Osteocyte (in vitro differentiated cells): ENCODE results near the gene ALG12. TPM values are rescaled to one million over a fixed set of nuclear protein-coding genes. Genes with fewer than 3 reads are reported as not detected.

ENCODE experiments used
- DNase-seq: peaks from one replicate; pipeline ENCODE4 v3.0.0; 2021; ENCODE audit warnings: mixed read lengths; ENCODE audit not compliant: unreplicated experiment; ENCODE audit errors: extremely low spot score
- H3K27ac Mint-ChIP-seq: one replicate; pipeline ENCODE4 v1.8.0; 2021; ENCODE audit warnings: mild to moderate bottlenecking, mixed read lengths; ENCODE audit not compliant: unreplicated experiment
- H3K27me3 Mint-ChIP-seq: one replicate; pipeline ENCODE4 v1.8.0; 2021; ENCODE audit warnings: mixed read lengths; ENCODE audit not compliant: unreplicated experiment
- H3K36me3 Mint-ChIP-seq: one replicate; pipeline ENCODE4 v1.8.0; 2021; ENCODE audit warnings: mixed read lengths; ENCODE audit not compliant: unreplicated experiment
- H3K4me1 Mint-ChIP-seq: one replicate; pipeline ENCODE4 v1.8.0; 2021; ENCODE audit warnings: mixed read lengths; ENCODE audit not compliant: unreplicated experiment
- H3K4me3 Mint-ChIP-seq: one replicate; pipeline ENCODE4 v1.8.0; 2021; ENCODE audit warnings: mild to moderate bottlenecking, moderate library complexity, mixed read lengths; ENCODE audit not compliant: unreplicated experiment
- H3K9me3 Mint-ChIP-seq: one replicate; pipeline ENCODE4 v1.8.0; 2021; ENCODE audit warnings: mixed read lengths; ENCODE audit not compliant: unreplicated experiment
- CTCF ChIP-seq: fragments of 200-600 bp; sonication (generic); IDR thresholded peaks from 2 replicates; pipeline ENCODE4 v1.5.0; 2021; ENCODE audit warnings: antibody characterized with exemption, mild to moderate bottlenecking, moderate library complexity
- total RNA-seq: library from RNA; stranded (reverse); gene quantifications from 2 replicates; pipeline ENCODE4 v1.2.1, GENCODE V29; 2021

The ALG12 gene
- total RNA-seq, 1 donor from 2014 or later: 27.1 TPM

- peaks cover 12% of the 10 kb centered on the region for H3K4me1 Mint-ChIP-seq
- no peaks in the 10 kb centered on the region for H3K27me3 Mint-ChIP-seq
- no peak overlapping the region for H3K4me3 Mint-ChIP-seq
- no peaks in the 10 kb centered on the region for H3K36me3 Mint-ChIP-seq
- H3K27ac Mint-ChIP-seq: no peak overlapping the region
- H3K9me3 Mint-ChIP-seq: no peaks in the 10 kb centered on the region
- TF ChIP-seq CTCF: no peak
- DNase-seq: no peak
These were observed 38.9 kb upstream of the ALG12 start for GRCh38 chr22:49956914-49957825.

DNA sequence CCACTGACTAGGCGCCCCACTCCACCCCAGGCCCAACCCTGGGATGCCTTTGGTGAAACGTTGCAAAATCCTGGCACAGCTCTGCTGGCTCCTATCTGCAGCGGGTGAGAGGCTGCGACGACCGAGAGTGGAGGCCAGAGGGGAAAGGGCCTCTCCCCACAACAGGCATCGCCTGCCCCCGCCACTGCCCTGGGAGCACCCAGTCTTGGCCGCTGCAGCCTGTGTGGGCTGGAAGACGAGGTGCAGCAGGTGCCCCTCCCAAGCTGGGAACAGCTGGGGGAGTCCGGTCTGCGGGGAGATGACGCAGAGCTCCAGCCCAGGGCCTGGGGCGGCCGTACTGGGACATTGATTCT is 38.2 kb upstream of the ALG12 start:
- H3K36me3 Mint-ChIP-seq: no peaks in the 10 kb centered on the region
- no peaks in the 10 kb centered on the region for H3K27me3 Mint-ChIP-seq
- H3K27ac Mint-ChIP-seq: no peak overlapping the region
- no peak for TF ChIP-seq CTCF
- no peak overlapping the region for H3K4me3 Mint-ChIP-seq
- H3K4me1 Mint-ChIP-seq: peaks cover 18% of the 10 kb centered on the region
- H3K9me3 Mint-ChIP-seq: no peaks in the 10 kb centered on the region
- no peak for DNase-seq

GRCh38 chr22:49955581-49956417 is 37.6 kb upstream of the ALG12 start:
- Mint-ChIP-seq H3K27me3 (no peaks in the 10 kb centered on the region), H3K4me1 (peaks cover 18% of the 10 kb centered on the region), H3K4me3 (no peak overlapping the region), H3K27ac (no peak overlapping the region), H3K9me3 (no peaks in the 10 kb centered on the region), H3K36me3 (no peaks in the 10 kb centered on the region)
- no peak for DNase-seq
- TF ChIP-seq CTCF: no peak

GRCh38 chr22:49954991-49955580 is 36.8 kb upstream of the ALG12 start:
- Mint-ChIP-seq H3K27ac (no peak overlapping the region), H3K27me3 (no peaks in the 10 kb centered on the region)

More at GRCh38 chr22:49954991-49955580, 36.8 kb upstream of the ALG12 start:
- H3K4me3 Mint-ChIP-seq: no peak overlapping the region
- no peak for TF ChIP-seq CTCF
- no peaks in the 10 kb centered on the region for H3K36me3 Mint-ChIP-seq
- no peaks in the 10 kb centered on the region for H3K9me3 Mint-ChIP-seq
- DNase-seq: no peak
- peaks cover 18% of the 10 kb centered on the region for H3K4me1 Mint-ChIP-seq
